K562 (cell line): Measurements from ENCODE around the gene MYL3. TPM values are rescaled to one million over a fixed set of nuclear protein-coding genes. Genes with fewer than 3 reads are reported as not detected.

Experiments used
- ATAC-seq: fragments of 200-7000 bp; cut with Tn5 transposase; 3 replicates; pipeline ENCODE4 v1.9.1; 2020; ENCODE audit warnings: moderate library complexity
- BruUV-seq: library from RNA; stranded (reverse); fragments of 400-500 nt; replicated peaks from 2 replicates; lab custom pipeline; 2021; lab: Mats Ljungman, UMichigan
- CTCF ChIA-PET: fragments of 300-600 bp; formaldehyde crosslinking; extraction: SDS; loops from one replicate; lab custom pipeline; 2021; ENCODE audit warnings: low intra/inter-chr PET ratio; lab: Yijun Ruan, JAX
- POLR2A ChIA-PET: fragments of 300-600, 350-650 bp; sonication (Branson Sonifier 250); formaldehyde crosslinking; extraction: SDS; loops from one replicate; lab custom pipeline; 2021; ENCODE audit warnings: antibody characterized with exemption, inconsistent platforms; lab: Yijun Ruan, JAX
- DNase-seq, 4 experiments: peaks; one replicate each; pipeline versions ENCODE4 v3.0.0 to v3.0.0-alpha.2; 2011 to 2018; ENCODE audit warnings: low spot score in 3 of 4, mixed read lengths in 3 of 4; ENCODE audit errors: extremely low read depth in 1 of 4
- FAIRE-seq: peaks from 2 replicates; lab custom pipeline; 2011; peaks lifted over from hg19 to GRCh38; lab: Jason Lieb, UNC
- H2AFZ ChIP-seq: 2 replicates; pipeline ENCODE4 v1.6.0; 2011; ENCODE audit warnings: low read depth, low read length, control low read depth, inconsistent platforms
- H3K27ac ChIP-seq: fragments of 200-600 bp; 3 replicates; pipeline ENCODE4 v1.8.0; 2011; ENCODE audit warnings: low read depth, mild to moderate bottlenecking, control low read depth, inconsistent platforms, low read length, moderate library complexity, mixed read lengths; ENCODE audit errors: extremely low read depth
- H3K27me3 ChIP-seq, 2 experiments: fragments of 300-600 bp in 1 of 2; 2 replicates in 1 of 2; 3 replicates in 1 of 2; pipeline versions ENCODE4 v1.6.0 to v1.8.0; 2011; ENCODE audit warnings: inconsistent platforms in 2 of 2, low read length in 2 of 2, mild to moderate bottlenecking in 1 of 2, mixed read lengths in 1 of 2, moderate library complexity in 1 of 2; ENCODE audit not compliant: control insufficient read depth in 2 of 2, insufficient read depth in 2 of 2
- H3K36me3 ChIP-seq: fragments of 300-600 bp; 3 replicates; pipeline ENCODE4 v1.8.0; 2011; ENCODE audit warnings: mild to moderate bottlenecking, low read length, inconsistent platforms; ENCODE audit not compliant: control insufficient read depth, insufficient read depth
- H3K4me1 ChIP-seq, 2 experiments: fragments of 200-600 bp in 1 of 2; replicated peaks in 1 of 2; 2 replicates in 1 of 2; 3 replicates in 1 of 2; pipeline versions ENCODE4 v1.5.1 to v1.8.0; 2011; ENCODE audit warnings: inconsistent platforms in 2 of 2, low read length in 2 of 2, mild to moderate bottlenecking in 1 of 2, mixed read lengths in 1 of 2, moderate library complexity in 1 of 2; ENCODE audit not compliant: control insufficient read depth in 2 of 2, insufficient read depth in 2 of 2
- H3K4me2 ChIP-seq: 2 replicates; pipeline ENCODE4 v1.6.1; 2011; ENCODE audit warnings: low read length, control low read depth, inconsistent platforms, mixed read lengths; ENCODE audit not compliant: insufficient read depth
- H3K4me3 ChIP-seq: fragments of 200-600 bp; sonication (generic), shearing (Covaris generic); 2 replicates; pipeline ENCODE4 v1.5.1; 2016; ENCODE audit warnings: control low read depth, inconsistent platforms
- H3K79me2 ChIP-seq: fragments of 200-600 bp; 3 replicates; pipeline ENCODE4 v1.8.0; 2011; ENCODE audit warnings: low read length, inconsistent platforms; ENCODE audit not compliant: control insufficient read depth, insufficient read depth
- H3K9ac ChIP-seq, 2 experiments: 2 replicates each; pipeline versions ENCODE4 v1.6.0 to v1.6.1; 2011; ENCODE audit warnings: low read depth in 2 of 2, low read length in 2 of 2, control low read depth in 1 of 2, inconsistent platforms in 1 of 2, mild to moderate bottlenecking in 1 of 2, mixed read lengths in 1 of 2; ENCODE audit not compliant: insufficient read depth in 1 of 2
- H3K9me1 ChIP-seq: one replicate; pipeline ENCODE4 v1.6.0; 2011; ENCODE audit warnings: inconsistent platforms, mild to moderate bottlenecking, low read length, moderate library complexity; ENCODE audit not compliant: control insufficient read depth, insufficient read depth
- H3K9me3 ChIP-seq: replicated peaks from 2 replicates; pipeline ENCODE4 v1.5.1; 2011; ENCODE audit warnings: low read depth, low read length, inconsistent platforms; ENCODE audit not compliant: control insufficient read depth, insufficient read depth
- H4K20me1 ChIP-seq: replicated peaks from 2 replicates; pipeline ENCODE4 v1.6.1; 2011; ENCODE audit warnings: low read length, inconsistent platforms, mixed read lengths; ENCODE audit not compliant: control insufficient read depth, insufficient read depth
- BRCA1 ChIP-seq, 2 experiments: fragments of 450-650 bp in 1 of 2; sonication (generic) in 1 of 2; formaldehyde crosslinking in 1 of 2; IDR thresholded peaks; 2 replicates each; pipeline versions ENCODE4 v1.5.0 to v1.6.1; 2017 to 2020; ENCODE audit warnings: mild to moderate bottlenecking in 1 of 2, missing genetic modification reagents in 1 of 2
- RBM14 ChIP-seq: fragments of 200-400 bp; formaldehyde crosslinking; IDR thresholded peaks from 2 replicates; pipeline ENCODE4 v1.6.1; 2018; ENCODE audit warnings: low read depth, mild to moderate bottlenecking, low read length, moderate library complexity, borderline replicate concordance; ENCODE audit not compliant: insufficient read depth
- WGBS: fragments of 100-300 bp; shearing (Covaris generic); methylation state at CpG from one replicate; pipeline ENCODE4 v1.1.6; 2016; ENCODE audit warnings: low coverage, mixed read lengths; ENCODE audit not compliant: insufficient coverage; ENCODE audit errors: missing lambda C conversion rate; 5-methylcytosine and 5-hydroxymethylcytosine counted together
- in situ Hi-C: fragments of 300-500 bp; cut with MboI; formaldehyde crosslinking; loops from 4 replicates; pipeline ENCODE4 v1.15.0; 2018; ENCODE audit warnings: inconsistent platforms, mixed read lengths
- intact Hi-C: fragments of 100-400 bp; cut with micrococcal nuclease; formaldehyde crosslinking; loops from 2 replicates; pipeline ENCODE4 v1.14.2; 2022
- polyA plus RNA-seq, 8 experiments: library from polyadenylated mRNA; depleted of rRNA in 4 of 8; stranded (reverse) in 5 of 8; unstranded in 3 of 8; fragments of >200 nt; fragmentation: Nextera tagmentation in 2 of 8; fragmentation: Illumina TruSeq in 1 of 8; extraction: Ambion mirVana in 2 of 8; extraction: Trizol in 1 of 8; gene quantifications; 2 replicates each; pipeline versions ENCODE4 v1.2.1 to v1.2.3, GENCODE V29; 2011 to 2014; ENCODE audit warnings: inconsistent platforms in 1 of 8, missing spikeins in 1 of 8
- total RNA-seq, 7 experiments: library from RNA; depleted of rRNA in 6 of 7; stranded (reverse); fragments of >200 nt in 6 of 7; fragmentation: Illumina TruSeq in 2 of 7; extraction: Trizol in 2 of 7; gene quantifications; 2 replicates each; pipeline versions ENCODE4 v1.2.1 to v1.2.3, GENCODE V29; 2011 to 2021; ENCODE audit warnings: low replicate concordance in 1 of 7
- TF ChIP-seq, protein P1 (sequence below): IDR thresholded peaks from 2 replicates; pipeline ENCODE4 v1.6.1; 2011; ENCODE audit warnings: borderline replicate concordance, low read depth, mild to moderate bottlenecking, moderate library complexity, low read length; ENCODE audit not compliant: insufficient read depth, poor library complexity, severe bottlenecking

The MYL3 gene
- total and polyA plus RNA-seq, 9 of the 15 experiments (the other 6 are each of a cell fraction or from before 2014, with no cell fraction given), result 0.14 to 0.45 TPM; not detected in 7

DNA sequence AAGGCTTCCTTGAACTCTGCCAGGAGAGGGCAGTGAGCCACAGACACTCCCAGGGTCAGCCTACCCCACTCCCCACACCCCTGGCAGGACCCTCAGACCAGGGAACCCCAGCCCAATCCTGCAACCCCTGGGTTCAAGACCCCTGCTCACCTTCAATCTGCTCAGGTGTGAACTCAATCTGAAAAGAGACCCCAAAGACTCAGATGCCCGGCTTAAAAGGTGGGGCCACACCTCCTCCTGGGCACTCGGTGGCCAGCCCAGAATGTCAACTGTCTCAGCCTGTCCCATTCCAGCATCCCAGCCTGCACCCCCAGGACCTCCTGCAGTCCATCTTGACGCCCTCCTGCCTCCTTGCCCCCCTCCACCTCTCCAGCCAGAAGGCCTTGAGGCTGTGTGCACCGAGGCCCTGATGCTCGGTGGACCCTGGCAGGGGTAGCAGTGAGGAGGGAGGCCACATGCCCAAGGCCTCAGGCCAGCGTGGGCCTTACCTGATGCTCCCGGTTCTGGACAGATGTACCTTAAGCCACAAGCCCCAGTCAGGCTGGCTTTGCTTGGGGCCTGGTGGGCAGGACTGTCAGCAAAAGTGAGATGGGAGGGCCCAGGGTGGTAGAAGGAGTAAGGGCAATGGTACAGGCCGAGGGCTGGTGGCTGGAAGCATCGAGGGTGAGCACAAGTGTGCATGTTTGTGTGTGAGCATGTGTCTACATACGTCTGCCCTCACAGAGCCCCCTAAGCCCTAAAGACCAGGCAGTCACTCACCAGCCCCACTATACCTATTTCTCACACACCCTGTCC, 2.2 kb downstream of the MYL3 start:
- intact Hi-C loops, result loop anchor here (10.0 kb wide), 1 partner anchor 514 kb away; no protein-coding TSS in a partner anchor
- 30% methylated on average over 10 of the region's 10 CpGs for WGBS

More for the DNA sequence above, 2.2 kb downstream of the MYL3 start:
- ChIA-PET POLR2A (interaction anchor here (0.6 kb wide), 1 partner anchor 164 kb away, joined by 3 read pairs; no protein-coding TSS in a partner anchor), CTCF (no interaction called here)
- no peak overlapping the region for H3K27ac ChIP-seq
- TF ChIP-seq RBM14 (no peak), BRCA1 (IDR thresholded peaks at IDR 0.05) (no peak), BRCA1 (CRISPR knock-in tag; IDR thresholded peaks at IDR 0.05) (0 out of 2 replicates have a peak, but pooled peaks have one; percentile 37)
- TF ChIP-seq, protein P1, sequence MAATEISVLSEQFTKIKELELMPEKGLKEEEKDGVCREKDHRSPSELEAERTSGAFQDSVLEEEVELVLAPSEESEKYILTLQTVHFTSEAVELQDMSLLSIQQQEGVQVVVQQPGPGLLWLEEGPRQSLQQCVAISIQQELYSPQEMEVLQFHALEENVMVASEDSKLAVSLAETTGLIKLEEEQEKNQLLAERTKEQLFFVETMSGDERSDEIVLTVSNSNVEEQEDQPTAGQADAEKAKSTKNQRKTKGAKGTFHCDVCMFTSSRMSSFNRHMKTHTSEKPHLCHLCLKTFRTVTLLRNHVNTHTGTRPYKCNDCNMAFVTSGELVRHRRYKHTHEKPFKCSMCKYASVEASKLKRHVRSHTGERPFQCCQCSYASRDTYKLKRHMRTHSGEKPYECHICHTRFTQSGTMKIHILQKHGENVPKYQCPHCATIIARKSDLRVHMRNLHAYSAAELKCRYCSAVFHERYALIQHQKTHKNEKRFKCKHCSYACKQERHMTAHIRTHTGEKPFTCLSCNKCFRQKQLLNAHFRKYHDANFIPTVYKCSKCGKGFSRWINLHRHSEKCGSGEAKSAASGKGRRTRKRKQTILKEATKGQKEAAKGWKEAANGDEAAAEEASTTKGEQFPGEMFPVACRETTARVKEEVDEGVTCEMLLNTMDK, result no peak
- no peak overlapping the region for H3K9ac ChIP-seq
- peaks cover 0 to 5% of the 10 kb centered on the region in 2 experiments; a peak in 2 of 5 replicates for H3K4me1 ChIP-seq
- H4K20me1 ChIP-seq, result 0 out of 2 replicates have a peak, but pooled peaks cover 7% of the 10 kb centered on the region
- no peaks in the 10 kb centered on the region for H3K79me2 ChIP-seq
- no peaks in the 10 kb centered on the region for H3K9me3 ChIP-seq
- no peak overlapping the region for H3K4me2 ChIP-seq
- no peak overlapping the region for H2AFZ ChIP-seq
- DNase-seq (no peak), FAIRE-seq (no peak), ATAC-seq (no peak)
- H3K4me3 ChIP-seq, result no peak overlapping the region
- in situ Hi-C loops, result no loop called here
- BruUV-seq, result no TSS peak
- no peaks in the 10 kb centered on the region for H3K36me3 ChIP-seq
- no peaks in the 10 kb centered on the region for H3K9me1 ChIP-seq
- H3K27me3 ChIP-seq, result peaks cover 10 to 53% of the 10 kb centered on the region in 2 experiments; a peak in 4 of 5 replicates
